ENCODE data around the gene PARP12. TPM values are rescaled to one million over a fixed set of nuclear protein-coding genes. Genes with fewer than 3 reads are reported as not detected.
A peak's percentile ranks its signal among the peaks of the same experiment; 100 is the strongest.

Gene PARP12
- total RNA-seq, 4 donors from 2014 or later = 121 to 184 (median 156) TPM

DNA sequence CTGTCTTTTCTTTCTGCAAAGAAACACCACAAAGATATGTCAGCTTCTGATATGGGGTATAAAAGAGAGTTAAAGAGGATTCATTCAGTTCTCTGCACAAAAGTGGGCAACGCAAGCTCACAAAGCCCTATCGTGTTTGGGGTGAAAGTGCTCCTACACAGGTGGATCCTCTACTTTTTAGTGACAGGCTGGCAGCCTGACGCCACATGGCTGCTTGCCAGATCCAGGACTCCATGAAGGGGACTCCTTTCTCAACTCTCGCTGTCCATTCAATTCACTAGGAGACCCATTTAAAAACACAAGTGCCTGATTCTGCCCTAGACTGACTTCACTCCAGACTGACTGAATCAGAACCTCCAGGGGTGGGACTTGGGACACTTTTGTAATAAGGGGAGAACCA is 8.0 kb downstream of the PARP12 start:
- H3K9me3 ChIP-seq = no peaks in the 10 kb centered on the region
- no peaks in the 10 kb centered on the region for H3K27me3 ChIP-seq
- peaks cover 0 to 23% (median 0%) of the 10 kb centered on the region in 3 donors for H3K36me3 ChIP-seq
- peaks cover 0 to 17% (median under 1%) of the 10 kb centered on the region in 4 donors for H3K4me1 ChIP-seq
- H3K4me3 ChIP-seq = no peak overlapping the region
- TF ChIP-seq POLR2A (IDR thresholded peaks at IDR 0.05) = no peak
- TF ChIP-seq, protein P1, sequence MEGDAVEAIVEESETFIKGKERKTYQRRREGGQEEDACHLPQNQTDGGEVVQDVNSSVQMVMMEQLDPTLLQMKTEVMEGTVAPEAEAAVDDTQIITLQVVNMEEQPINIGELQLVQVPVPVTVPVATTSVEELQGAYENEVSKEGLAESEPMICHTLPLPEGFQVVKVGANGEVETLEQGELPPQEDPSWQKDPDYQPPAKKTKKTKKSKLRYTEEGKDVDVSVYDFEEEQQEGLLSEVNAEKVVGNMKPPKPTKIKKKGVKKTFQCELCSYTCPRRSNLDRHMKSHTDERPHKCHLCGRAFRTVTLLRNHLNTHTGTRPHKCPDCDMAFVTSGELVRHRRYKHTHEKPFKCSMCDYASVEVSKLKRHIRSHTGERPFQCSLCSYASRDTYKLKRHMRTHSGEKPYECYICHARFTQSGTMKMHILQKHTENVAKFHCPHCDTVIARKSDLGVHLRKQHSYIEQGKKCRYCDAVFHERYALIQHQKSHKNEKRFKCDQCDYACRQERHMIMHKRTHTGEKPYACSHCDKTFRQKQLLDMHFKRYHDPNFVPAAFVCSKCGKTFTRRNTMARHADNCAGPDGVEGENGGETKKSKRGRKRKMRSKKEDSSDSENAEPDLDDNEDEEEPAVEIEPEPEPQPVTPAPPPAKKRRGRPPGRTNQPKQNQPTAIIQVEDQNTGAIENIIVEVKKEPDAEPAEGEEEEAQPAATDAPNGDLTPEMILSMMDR (IDR thresholded peaks at IDR 0.05) = no peak
- no peak overlapping the region for H3K27ac ChIP-seq
- DNase-seq = no peak

DNA sequence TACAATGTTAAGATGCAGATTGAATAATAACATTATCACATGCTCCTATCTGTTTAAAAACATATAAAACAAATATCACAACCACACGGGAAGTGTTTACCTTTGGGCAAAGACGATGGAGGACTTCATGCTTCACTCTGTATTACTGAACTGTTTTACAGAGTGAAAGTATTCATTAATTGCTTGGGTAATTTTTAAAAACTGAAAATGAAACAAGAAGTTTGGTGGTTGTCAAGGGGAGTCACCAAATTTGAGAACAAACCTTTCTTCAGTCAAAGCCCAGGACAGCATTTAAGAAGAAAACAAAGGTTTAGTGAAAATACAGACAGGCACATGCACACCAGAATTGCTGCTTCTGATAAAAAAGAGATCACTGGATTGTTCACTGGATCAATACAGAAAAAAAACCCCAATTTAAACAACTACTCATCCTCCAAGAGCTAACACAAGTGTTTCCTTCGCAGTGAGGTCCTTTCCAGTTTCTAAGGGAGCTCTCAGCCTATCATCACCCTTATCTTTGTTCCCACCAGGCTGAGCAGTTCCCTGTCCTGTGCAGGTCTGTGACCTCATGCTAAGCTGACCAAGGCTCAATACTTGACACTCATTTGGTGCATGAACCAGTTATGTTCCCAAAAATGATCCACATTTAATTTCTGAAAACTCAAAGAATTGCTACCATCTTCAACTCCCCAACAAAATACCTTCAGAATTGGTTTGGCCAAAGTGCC is 8.8 kb downstream of the PARP12 start:
- Histone ChIP-seq H3K4me3 (no peak overlapping the region), H3K27me3 (no peaks in the 10 kb centered on the region), H3K36me3 (peaks cover 0 to 23% (median 0%) of the 10 kb centered on the region in 3 donors), H3K9me3 (no peaks in the 10 kb centered on the region), H3K4me1 (peaks cover 0 to 17% (median 1%) of the 10 kb centered on the region in 4 donors), H3K27ac (peak overlapping the region in 1 of 4 donors; percentile 55)
- no peak for DNase-seq
- TF ChIP-seq POLR2A (IDR thresholded peaks at IDR 0.05) = no peak
- TF ChIP-seq, protein P1 (IDR thresholded peaks at IDR 0.05) = no peak

DNA sequence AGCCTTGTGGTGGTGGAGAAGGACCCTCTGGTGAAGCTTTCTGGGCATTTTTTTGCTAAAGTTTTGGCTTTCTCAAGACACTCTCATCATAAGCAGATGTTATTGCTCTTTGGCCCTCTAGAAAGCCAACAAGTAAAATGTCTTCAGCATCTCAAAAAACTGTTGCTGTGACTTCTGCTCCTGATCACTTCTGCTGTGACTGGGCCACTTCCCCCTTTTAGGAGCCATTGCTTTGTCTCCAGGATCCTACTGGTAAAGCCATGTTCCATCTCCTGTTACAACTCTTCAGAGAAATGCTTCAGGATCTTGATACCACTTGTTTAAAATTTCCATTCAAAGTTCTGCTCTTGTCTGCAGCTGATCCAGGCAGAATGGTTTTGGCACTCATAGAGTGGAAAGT is 10.9 kb downstream of the PARP12 start:
- no peak for DNase-seq
- Histone ChIP-seq H3K27me3 (no peaks in the 10 kb centered on the region), H3K4me3 (no peak overlapping the region), H3K4me1 (peaks cover 0 to 24% (median 1%) of the 10 kb centered on the region in 4 donors), H3K9me3 (no peaks in the 10 kb centered on the region), H3K36me3 (peaks cover 0 to 26% (median 0%) of the 10 kb centered on the region in 3 donors), H3K27ac (no peak overlapping the region)
- no peak for TF ChIP-seq POLR2A (IDR thresholded peaks at IDR 0.05)
- TF ChIP-seq, protein P1 (IDR thresholded peaks at IDR 0.05) = no peak

DNA sequence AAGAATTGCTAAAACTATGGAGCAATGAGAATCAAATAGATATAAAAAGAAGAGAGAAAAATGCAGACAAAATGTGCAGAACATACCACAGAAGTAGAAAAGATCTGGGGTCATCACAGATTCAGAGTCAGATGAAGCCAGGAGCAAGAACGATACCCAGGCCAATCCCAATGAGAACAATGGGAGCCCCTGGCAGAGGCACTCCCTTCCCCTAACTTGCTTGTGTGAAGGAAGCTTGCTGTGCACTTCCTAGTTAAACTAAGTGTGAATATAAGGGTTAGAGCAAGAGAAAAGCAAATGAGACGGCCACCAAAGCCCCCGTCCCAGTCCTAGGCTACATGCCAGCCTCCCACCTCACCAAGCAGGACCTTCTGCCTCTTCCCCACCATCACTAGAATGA is 12.7 kb downstream of the PARP12 start:
- H3K27ac ChIP-seq = peak overlapping the region in 2 of 4 donors; percentile 37 to 77

DNA sequence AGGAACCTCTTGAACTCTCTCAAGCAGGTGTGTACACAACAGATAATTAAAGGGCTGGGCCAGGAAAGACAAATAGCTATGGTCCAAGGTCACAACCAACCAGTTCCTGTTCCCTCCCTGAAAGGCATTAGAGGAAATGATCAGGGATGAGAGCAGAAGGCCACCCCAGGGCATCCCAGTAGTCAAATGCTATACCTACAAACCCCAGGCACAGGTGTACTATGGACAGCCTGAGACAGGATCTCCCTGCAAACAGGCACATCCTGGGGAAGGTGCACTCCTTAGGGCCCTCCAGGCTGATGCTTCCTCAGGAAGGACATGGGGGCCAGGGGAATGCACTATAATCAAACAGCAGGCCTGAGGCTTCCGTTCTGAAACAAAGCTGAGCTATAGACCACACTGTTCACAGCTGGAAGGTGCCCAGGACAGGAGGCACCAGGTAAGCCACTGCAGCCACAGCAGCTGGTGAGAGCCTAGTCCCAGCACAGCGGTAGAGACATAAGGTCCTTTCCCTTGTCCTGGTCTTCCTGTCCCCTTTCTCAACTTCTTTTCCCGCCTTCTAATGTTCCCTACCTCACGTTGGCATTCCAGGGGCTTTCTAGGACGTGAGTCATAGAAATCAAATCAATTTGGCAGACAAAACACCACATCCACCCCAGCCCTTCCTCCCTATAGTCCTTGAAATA is 13.3 kb downstream of the PARP12 start:
- Histone ChIP-seq H3K4me3 (no peak overlapping the region), H3K27ac (peak overlapping the region in 3 of 4 donors; percentile 37 to 84 (median 77)), H3K9me3 (no peaks in the 10 kb centered on the region), H3K27me3 (no peaks in the 10 kb centered on the region), H3K36me3 (peaks cover 0 to 19% (median 0%) of the 10 kb centered on the region in 3 donors), H3K4me1 (peaks cover 0 to 32% (median 1%) of the 10 kb centered on the region in 4 donors)
- no peak for TF ChIP-seq POLR2A (IDR thresholded peaks at IDR 0.05)
- TF ChIP-seq, protein P1 (IDR thresholded peaks at IDR 0.05) = no peak
- DNase-seq = peak in 2 of 3 donors; percentile 64 to 71

More for the DNA sequence above, 12.7 kb downstream of the PARP12 start:
- peaks cover 0 to 32% (median 1%) of the 10 kb centered on the region in 4 donors for H3K4me1 ChIP-seq
- H3K27me3 ChIP-seq = no peaks in the 10 kb centered on the region
- TF ChIP-seq, protein P1 (IDR thresholded peaks at IDR 0.05) = no peak
- TF ChIP-seq POLR2A (IDR thresholded peaks at IDR 0.05) = no peak
- no peak for DNase-seq
- peaks cover 0 to 20% (median 0%) of the 10 kb centered on the region in 3 donors for H3K36me3 ChIP-seq
- H3K4me3 ChIP-seq = no peak overlapping the region
- H3K9me3 ChIP-seq = no peaks in the 10 kb centered on the region
